ENCODE data around the gene TTC3.

Gene TTC3

DNA sequence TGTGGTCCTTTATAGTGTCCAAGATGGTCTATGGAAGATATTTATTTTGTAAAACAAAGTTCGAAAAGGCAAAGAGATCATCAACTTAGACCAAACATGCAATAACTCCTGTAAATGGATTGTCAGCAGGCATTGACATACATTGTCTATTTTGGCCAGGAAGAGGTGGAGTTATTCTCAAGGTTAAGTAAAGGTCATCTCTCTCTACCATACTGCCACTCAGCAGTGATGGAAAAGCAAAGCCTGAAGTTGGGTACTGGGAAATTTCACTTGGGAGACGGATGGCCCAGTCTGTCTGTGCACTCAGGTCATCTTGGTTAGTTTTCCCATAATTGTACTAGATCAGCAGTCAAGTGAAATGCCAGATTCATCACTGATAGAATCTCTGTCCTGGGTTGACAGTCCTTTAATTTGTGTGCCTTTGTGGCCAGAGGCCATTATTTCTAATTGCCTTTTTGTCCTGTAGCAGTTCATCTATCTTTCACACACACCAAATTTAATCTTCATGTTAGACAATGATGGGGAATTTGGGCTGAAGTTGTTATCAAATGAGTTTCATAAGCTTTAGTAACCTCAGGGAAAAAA lies 17.7 kb upstream of the TTC3 start:
- no peak overlapping the region for H3K4me3 ChIP-seq
- no peak overlapping the region for H3K27ac ChIP-seq
- no peaks in the 10 kb centered on the region for H3K9me3 ChIP-seq (ENCODE audit: low read depth, low read length)
- H3K9ac ChIP-seq (ENCODE audit: insufficient read length): no peak overlapping the region
- no peak for DNase-seq (ENCODE audit: low read depth, low spot score)
- TF ChIP-seq FOXP2 (optimal IDR thresholded peaks at IDR 0.05; ENCODE audit: control extremely low read depth, extremely low read length, insufficient read depth) (no peak), POLR2AphosphoS5 (IDR thresholded peaks at IDR 0.05; ENCODE audit: borderline replicate concordance, low read depth, low read length) (no peak), EZH2 (IDR thresholded peaks at IDR 0.05) (no peak)
- no peaks in the 10 kb centered on the region for H3K36me3 ChIP-seq (ENCODE audit: insufficient read depth, low read length)

DNA sequence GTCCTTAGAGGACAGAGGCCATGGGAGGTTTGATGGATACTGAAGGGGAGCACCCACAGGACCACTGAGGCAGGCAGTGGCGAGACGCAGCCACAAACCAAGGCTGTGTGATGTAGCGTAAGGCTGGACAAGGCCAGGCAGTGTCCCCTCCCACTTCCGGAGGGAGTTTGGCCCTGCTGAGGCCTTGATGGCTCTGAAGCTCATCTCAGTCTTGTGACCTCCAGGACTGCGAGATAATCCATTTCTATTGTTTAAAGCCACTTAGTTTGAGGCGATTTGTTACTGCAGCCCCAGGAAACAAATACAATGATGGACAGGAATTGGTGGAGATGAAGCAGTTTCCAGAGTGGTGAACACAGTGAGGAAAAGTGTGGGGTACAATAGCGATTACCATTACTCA lies 15.4 kb upstream of the TTC3 start:
- Histone ChIP-seq H3K9me3 (ENCODE audit: low read depth, low read length) (no peaks in the 10 kb centered on the region), H3K36me3 (ENCODE audit: insufficient read depth, low read length) (no peaks in the 10 kb centered on the region), H3K27ac (no peak overlapping the region), H3K4me3 (no peak overlapping the region), H3K9ac (ENCODE audit: insufficient read length) (no peak overlapping the region)
- TF ChIP-seq FOXP2 (optimal IDR thresholded peaks at IDR 0.05; ENCODE audit: control extremely low read depth, extremely low read length, insufficient read depth) (no peak), POLR2AphosphoS5 (IDR thresholded peaks at IDR 0.05; ENCODE audit: borderline replicate concordance, low read depth, low read length) (no peak), EZH2 (IDR thresholded peaks at IDR 0.05) (no peak)
- DNase-seq (ENCODE audit: low read depth, low spot score): no peak

DNA sequence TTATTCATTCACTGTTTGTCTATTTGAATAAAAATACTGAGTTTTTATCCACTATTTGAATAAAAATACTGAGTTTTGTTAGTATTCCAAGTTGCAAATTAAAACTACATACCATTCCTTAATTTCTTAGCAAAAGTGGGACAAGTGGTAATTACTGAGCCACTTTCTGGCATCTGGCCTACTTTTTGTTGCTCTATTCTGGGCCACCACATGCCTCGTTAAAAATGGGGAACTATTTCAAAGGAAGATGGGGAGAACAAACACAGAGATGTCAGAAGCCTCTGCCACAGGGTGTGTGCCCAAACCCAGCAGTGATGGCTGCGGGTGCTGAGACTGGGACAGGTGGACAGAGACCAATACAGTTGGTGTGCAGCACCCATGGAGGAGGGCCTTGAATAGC lies 14.8 kb upstream of the TTC3 start:
- no peaks in the 10 kb centered on the region for H3K9me3 ChIP-seq (ENCODE audit: low read depth, low read length)
- no peak overlapping the region for H3K4me3 ChIP-seq
- no peak for DNase-seq (ENCODE audit: low read depth, low spot score)
- no peaks in the 10 kb centered on the region for H3K36me3 ChIP-seq (ENCODE audit: insufficient read depth, low read length)
- H3K27ac ChIP-seq: no peak overlapping the region
- H3K9ac ChIP-seq (ENCODE audit: insufficient read length): no peak overlapping the region
- TF ChIP-seq POLR2AphosphoS5 (IDR thresholded peaks at IDR 0.05; ENCODE audit: borderline replicate concordance, low read depth, low read length): no peak
- TF ChIP-seq FOXP2 (optimal IDR thresholded peaks at IDR 0.05; ENCODE audit: control extremely low read depth, extremely low read length, insufficient read depth): no peak
- TF ChIP-seq EZH2 (IDR thresholded peaks at IDR 0.05): no peak

DNA sequence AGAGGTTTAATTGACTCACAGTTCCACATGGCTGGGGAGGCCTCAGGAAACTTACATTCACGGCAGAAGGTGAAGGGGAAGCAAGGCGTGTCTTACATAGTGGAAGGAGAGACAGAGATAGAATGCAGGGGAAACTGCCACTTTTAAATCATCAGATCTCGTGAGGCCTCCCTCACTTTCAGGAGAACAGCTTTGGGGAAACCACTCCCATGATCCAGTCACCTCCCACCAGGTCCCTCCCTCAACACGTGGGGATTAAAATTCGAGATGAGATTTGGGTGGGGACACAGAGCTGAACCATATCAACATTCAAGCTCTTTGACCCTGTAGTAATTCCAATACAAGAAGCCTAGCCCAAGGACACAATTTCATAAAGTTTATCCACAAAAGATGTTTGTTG lies 13.9 kb upstream of the TTC3 start:
- no peak for TF ChIP-seq FOXP2 (optimal IDR thresholded peaks at IDR 0.05; ENCODE audit: control extremely low read depth, extremely low read length, insufficient read depth)
- no peak for TF ChIP-seq EZH2 (IDR thresholded peaks at IDR 0.05)
- TF ChIP-seq POLR2AphosphoS5 (IDR thresholded peaks at IDR 0.05; ENCODE audit: borderline replicate concordance, low read depth, low read length): no peak
- Histone ChIP-seq H3K27ac (peak overlapping the region; percentile 21; the same call in 1 of the 2 replicates), H3K4me3 (no peak overlapping the region), H3K9ac (ENCODE audit: insufficient read length) (no peak overlapping the region), H3K9me3 (ENCODE audit: low read depth, low read length) (no peaks in the 10 kb centered on the region), H3K36me3 (ENCODE audit: insufficient read depth, low read length) (no peaks in the 10 kb centered on the region)
- no peak for DNase-seq (ENCODE audit: low read depth, low spot score)

DNA sequence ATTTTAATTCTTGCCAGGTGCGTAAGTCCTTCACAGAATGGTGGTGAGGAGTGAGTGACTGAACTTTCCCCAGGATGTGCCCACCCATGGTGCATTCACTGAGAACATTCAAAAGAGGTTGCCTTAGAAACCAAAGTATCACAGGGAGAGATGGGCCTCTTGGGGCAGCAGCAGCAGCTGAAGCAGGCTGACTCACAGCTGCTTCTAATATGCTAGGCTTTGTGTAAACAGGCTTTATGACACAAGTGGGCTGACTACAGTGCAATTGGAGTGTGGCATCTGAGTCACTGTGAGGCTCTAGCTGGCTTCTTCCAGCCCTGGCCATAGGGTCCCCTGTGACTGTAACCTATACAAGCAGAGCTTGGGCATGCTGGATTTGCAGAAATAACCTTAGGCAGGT lies 12.8 kb upstream of the TTC3 start:
- Histone ChIP-seq H3K27ac (peak overlapping the region; percentile 64; the same call in 1 of the 2 replicates), H3K9ac (ENCODE audit: insufficient read length) (no peak overlapping the region), H3K4me3 (peak overlapping the region; percentile 55), H3K9me3 (ENCODE audit: low read depth, low read length) (no peaks in the 10 kb centered on the region), H3K36me3 (ENCODE audit: insufficient read depth, low read length) (no peaks in the 10 kb centered on the region)
- DNase-seq (ENCODE audit: low read depth, low spot score): peak; percentile 80
- TF ChIP-seq EZH2 (IDR thresholded peaks at IDR 0.05): no peak
- no peak for TF ChIP-seq POLR2AphosphoS5 (IDR thresholded peaks at IDR 0.05; ENCODE audit: borderline replicate concordance, low read depth, low read length)
- peak; percentile 100 for TF ChIP-seq FOXP2 (optimal IDR thresholded peaks at IDR 0.05; ENCODE audit: control extremely low read depth, extremely low read length, insufficient read depth)

DNA sequence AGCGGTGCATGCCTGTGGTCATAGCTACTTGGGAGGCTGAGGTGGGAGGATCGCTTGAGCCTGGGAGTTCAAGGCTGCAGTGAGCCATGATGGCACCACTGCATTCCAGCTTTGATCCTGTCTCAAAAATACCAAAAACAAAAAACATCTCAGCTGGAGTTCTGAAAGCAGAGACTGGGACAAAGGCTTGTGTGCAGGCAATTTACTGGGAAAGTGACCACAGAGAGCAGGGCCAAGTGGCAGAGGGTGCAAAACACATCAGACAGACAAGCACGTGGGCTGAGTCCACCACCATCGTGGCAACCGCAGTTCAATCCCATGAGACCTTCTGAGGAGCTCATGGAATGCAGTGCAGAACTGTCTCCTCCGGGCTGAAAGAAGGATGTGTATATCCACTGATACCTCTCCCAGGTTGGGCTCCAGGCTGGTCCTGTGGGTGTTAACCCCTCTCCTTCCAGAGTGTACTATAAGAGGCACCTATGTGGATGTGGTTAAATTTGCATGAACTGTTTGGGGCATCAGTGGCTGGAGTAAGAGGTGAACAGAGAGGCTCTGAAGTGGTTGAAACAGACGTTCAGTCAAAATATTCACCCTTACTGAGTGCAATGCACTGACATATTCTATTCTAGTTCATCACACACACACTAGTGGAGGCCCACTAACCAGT lies 11.0 kb upstream of the TTC3 start:
- DNase-seq (ENCODE audit: low read depth, low spot score): no peak
- Histone ChIP-seq H3K4me3 (no peak overlapping the region), H3K27ac (no peak overlapping the region), H3K36me3 (ENCODE audit: insufficient read depth, low read length) (no peaks in the 10 kb centered on the region), H3K9ac (ENCODE audit: insufficient read length) (no peak overlapping the region), H3K9me3 (ENCODE audit: low read depth, low read length) (no peaks in the 10 kb centered on the region)
- TF ChIP-seq POLR2AphosphoS5 (IDR thresholded peaks at IDR 0.05; ENCODE audit: borderline replicate concordance, low read depth, low read length) (no peak), EZH2 (IDR thresholded peaks at IDR 0.05) (no peak), FOXP2 (optimal IDR thresholded peaks at IDR 0.05; ENCODE audit: control extremely low read depth, extremely low read length, insufficient read depth) (no peak)

DNA sequence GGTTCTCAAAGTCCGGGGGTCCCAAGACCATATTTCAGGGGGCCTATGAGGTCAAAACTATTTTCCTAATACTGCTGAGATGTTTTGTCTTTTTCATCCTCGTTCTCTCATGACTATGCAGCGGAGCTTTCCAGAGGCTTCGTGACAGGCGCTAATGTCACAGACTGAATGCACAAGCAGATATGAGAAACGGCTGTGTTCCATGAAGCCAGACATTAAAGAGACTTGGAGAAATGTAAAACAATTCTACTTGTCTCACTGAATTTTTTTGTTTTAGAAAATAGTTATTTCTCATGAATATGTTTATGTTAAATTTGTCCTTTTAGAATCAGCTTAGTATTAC lies 10.5 kb upstream of the TTC3 start:
- no peaks in the 10 kb centered on the region for H3K36me3 ChIP-seq (ENCODE audit: insufficient read depth, low read length)
- DNase-seq (ENCODE audit: low read depth, low spot score): no peak
- no peak overlapping the region for H3K9ac ChIP-seq (ENCODE audit: insufficient read length)
- no peak overlapping the region for H3K4me3 ChIP-seq
- no peaks in the 10 kb centered on the region for H3K9me3 ChIP-seq (ENCODE audit: low read depth, low read length)
- no peak for TF ChIP-seq EZH2 (IDR thresholded peaks at IDR 0.05)
- TF ChIP-seq FOXP2 (optimal IDR thresholded peaks at IDR 0.05; ENCODE audit: control extremely low read depth, extremely low read length, insufficient read depth): no peak
- TF ChIP-seq POLR2AphosphoS5 (IDR thresholded peaks at IDR 0.05; ENCODE audit: borderline replicate concordance, low read depth, low read length): no peak
- H3K27ac ChIP-seq: no peak overlapping the region

DNA sequence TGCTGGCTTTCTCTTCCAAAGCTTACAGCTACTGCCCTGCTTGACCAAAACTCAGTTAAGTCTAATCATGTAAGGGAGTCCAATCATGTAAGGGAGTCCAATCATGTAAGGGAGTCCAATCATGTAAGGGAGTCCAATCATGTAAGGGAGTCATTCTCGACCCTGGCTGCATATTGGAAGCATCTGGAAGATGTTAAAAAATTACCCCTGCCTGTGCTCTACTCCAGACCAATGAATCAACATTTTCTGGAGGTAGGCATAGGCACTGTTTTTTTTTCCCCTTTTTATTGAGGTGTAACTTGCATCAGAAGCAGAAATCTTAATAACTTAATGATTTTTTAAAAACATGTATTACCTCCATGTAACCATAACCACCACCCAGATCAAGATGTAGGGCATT lies 9.6 kb upstream of the TTC3 start:
- no peak overlapping the region for H3K27ac ChIP-seq

DNA sequence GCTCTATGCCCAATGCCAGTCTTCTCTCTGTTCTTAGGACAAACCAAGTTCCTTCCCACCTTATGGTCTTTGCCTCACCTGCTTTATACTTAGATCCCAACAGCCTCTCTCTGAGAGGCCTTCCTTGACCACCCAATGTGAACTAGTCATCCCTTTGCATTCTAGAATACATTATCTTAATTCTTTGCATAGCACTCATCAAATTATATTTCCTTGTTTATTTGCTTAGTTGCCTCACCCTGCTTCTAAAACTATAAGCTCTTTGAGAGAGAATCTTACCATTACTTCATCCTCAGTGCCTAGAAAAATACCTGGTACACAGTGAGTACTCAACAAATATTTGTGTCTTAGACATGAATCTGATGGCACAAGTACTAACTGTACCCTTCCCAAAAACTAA lies 8.2 kb upstream of the TTC3 start:
- DNase-seq (ENCODE audit: low read depth, low spot score): no peak
- H3K4me3 ChIP-seq: no peak overlapping the region
- H3K9ac ChIP-seq (ENCODE audit: insufficient read length): no peak overlapping the region
- H3K27ac ChIP-seq: no peak overlapping the region
- H3K36me3 ChIP-seq (ENCODE audit: insufficient read depth, low read length): peaks cover 7% of the 10 kb centered on the region; the same call in 1 of the 2 replicates
- TF ChIP-seq EZH2 (IDR thresholded peaks at IDR 0.05): no peak
- TF ChIP-seq FOXP2 (optimal IDR thresholded peaks at IDR 0.05; ENCODE audit: control extremely low read depth, extremely low read length, insufficient read depth): no peak
- TF ChIP-seq POLR2AphosphoS5 (IDR thresholded peaks at IDR 0.05; ENCODE audit: borderline replicate concordance, low read depth, low read length): no peak
- no peaks in the 10 kb centered on the region for H3K9me3 ChIP-seq (ENCODE audit: low read depth, low read length)

More for the DNA sequence above, 9.6 kb upstream of the TTC3 start:
- no peak for TF ChIP-seq EZH2 (IDR thresholded peaks at IDR 0.05)
- TF ChIP-seq FOXP2 (optimal IDR thresholded peaks at IDR 0.05; ENCODE audit: control extremely low read depth, extremely low read length, insufficient read depth): no peak
- H3K9me3 ChIP-seq (ENCODE audit: low read depth, low read length): no peaks in the 10 kb centered on the region
- no peak overlapping the region for H3K4me3 ChIP-seq
- H3K9ac ChIP-seq (ENCODE audit: insufficient read length): no peak overlapping the region
- DNase-seq (ENCODE audit: low read depth, low spot score): no peak
- no peaks in the 10 kb centered on the region; the same call in 1 of the 2 replicates for H3K36me3 ChIP-seq (ENCODE audit: insufficient read depth, low read length)
